Measurements from ENCODE around the gene FAM89B.

FAM89B gene

DNA sequence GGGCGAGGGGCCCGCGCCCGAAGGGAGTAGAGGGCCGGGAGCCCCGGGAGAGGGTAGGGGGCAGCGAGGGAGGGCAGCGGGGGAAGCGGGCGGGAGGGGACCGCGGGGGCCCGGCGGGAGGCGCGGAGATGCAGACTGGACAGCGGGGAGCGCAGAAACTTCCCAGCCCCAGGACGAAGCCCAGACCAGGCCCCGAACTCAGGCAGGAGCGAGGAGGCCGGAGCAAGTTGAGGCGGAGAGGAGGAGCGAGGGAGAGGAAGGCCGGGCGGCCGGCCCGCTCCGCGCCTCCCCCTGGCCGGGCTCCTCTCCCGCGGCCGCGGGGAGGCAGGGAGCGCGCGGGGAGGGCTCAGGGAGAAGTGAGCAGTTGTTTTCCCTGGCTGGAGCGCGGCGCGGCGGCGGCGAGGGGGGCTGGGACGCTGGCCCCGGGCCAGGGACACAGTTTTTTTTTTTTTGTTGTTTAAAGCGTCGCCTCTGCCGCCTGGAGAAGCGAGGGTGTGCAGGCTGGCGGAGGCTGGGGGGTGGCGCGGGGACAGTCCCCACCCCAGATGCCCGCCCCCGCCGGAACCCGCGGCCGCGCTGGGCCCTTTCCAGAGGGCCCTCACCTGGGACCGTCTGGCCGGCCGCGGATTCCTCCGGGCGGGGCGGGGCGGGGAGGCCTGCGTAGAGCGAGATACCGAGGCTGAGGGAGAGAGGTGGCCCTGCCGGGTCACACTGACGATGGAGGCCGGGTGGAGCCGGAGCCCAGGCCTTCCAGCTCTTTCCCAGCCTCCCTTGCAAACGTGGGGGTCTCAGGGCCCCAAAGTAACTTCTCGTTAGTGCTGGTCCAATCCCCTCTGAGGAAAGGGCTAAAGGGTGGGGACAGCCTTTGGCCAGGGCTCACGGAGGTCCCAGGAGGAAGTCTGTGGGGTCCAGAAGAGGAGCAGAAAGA lies 14.1 kb upstream of the FAM89B start, which contains the start of gene LTBP3:
TSS of gene LTBP3 (minus strand) at position 358 of the 928 bp plus-strand sequence. CDS start 400 bp downstream, outside the sequence.
- no peaks in the 10 kb centered on the region for H3K27me3 ChIP-seq (ENCODE audit: low read length)
- H3K79me2 ChIP-seq (ENCODE audit: insufficient read depth, low read length): no peaks in the 10 kb centered on the region
- TF ChIP-seq, protein P1, sequence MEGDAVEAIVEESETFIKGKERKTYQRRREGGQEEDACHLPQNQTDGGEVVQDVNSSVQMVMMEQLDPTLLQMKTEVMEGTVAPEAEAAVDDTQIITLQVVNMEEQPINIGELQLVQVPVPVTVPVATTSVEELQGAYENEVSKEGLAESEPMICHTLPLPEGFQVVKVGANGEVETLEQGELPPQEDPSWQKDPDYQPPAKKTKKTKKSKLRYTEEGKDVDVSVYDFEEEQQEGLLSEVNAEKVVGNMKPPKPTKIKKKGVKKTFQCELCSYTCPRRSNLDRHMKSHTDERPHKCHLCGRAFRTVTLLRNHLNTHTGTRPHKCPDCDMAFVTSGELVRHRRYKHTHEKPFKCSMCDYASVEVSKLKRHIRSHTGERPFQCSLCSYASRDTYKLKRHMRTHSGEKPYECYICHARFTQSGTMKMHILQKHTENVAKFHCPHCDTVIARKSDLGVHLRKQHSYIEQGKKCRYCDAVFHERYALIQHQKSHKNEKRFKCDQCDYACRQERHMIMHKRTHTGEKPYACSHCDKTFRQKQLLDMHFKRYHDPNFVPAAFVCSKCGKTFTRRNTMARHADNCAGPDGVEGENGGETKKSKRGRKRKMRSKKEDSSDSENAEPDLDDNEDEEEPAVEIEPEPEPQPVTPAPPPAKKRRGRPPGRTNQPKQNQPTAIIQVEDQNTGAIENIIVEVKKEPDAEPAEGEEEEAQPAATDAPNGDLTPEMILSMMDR (IDR thresholded peaks at IDR 0.05; ENCODE audit: insufficient read depth, low read length, poor library complexity, severe bottlenecking): no peak
- no peak for TF ChIP-seq EZH2phosphoT487 (conservative IDR thresholded peaks at IDR 0.05; ENCODE audit: low read length)
- H3F3A ChIP-seq (ENCODE audit: insufficient read depth): no peaks in the 10 kb centered on the region
- H3K9ac ChIP-seq (ENCODE audit: low read length): no peak within 1 kb of the TSS
- H3K9me3 ChIP-seq (ENCODE audit: insufficient read depth, low read length): no peaks in the 10 kb centered on the region
- peak within 1 kb of the TSS; percentile 13 for H3K4me2 ChIP-seq (ENCODE audit: low read depth, low read length, poor library complexity, severe bottlenecking)
- no peak within 1 kb of the TSS for H3K4me3 ChIP-seq (ENCODE audit: insufficient read depth, low read length, poor library complexity, severe bottlenecking)
- no peak within 1 kb of the TSS for H2AFZ ChIP-seq (ENCODE audit: low read depth, low read length, severe bottlenecking)
- H3K36me3 ChIP-seq (ENCODE audit: low read length): no peaks in the 10 kb centered on the region
- no peaks in the 10 kb centered on the region for H4K20me1 ChIP-seq (ENCODE audit: low read depth, low read length)
- H3K27ac ChIP-seq (ENCODE audit: low read depth, low read length): no peak within 1 kb of the TSS
- no peaks in the 10 kb centered on the region for H3K9me2 ChIP-seq (replicated peaks; ENCODE audit: insufficient read depth, low read length)

DNA sequence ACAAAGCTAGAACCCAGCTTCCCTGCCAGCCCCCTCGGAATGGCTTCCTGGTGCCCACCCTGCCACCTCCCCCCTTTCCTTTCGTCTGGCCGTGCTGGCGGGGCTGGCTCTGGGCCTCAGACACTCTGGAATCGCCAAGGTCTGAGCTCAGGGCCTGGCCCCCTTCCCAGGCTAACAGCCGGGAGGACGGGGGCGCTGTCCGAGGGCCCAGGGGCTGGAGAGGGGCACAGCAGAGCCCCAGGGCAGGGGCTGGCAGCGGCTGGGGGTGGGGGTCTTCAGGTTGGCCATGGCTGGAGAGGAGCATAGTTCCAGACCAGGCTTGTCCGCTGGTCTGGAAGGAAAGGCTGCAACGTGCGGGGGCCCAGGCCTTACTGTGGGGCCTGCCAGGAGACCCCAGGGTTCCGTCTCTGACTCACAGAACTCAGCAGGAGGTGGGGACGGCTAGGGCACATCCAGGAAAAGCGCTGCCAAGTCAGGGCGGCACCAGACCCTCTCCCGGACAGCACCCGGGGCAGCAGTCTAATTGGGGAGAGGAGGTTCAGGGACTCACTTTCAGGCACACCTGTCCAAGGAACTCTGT lies 13.3 kb upstream of the FAM89B start:
- no peak overlapping the region for H3K27ac ChIP-seq (ENCODE audit: low read depth, low read length)
- no peaks in the 10 kb centered on the region for H3K9me3 ChIP-seq (ENCODE audit: insufficient read depth, low read length)
- no peak overlapping the region for H3K9ac ChIP-seq (ENCODE audit: low read length)
- TF ChIP-seq, protein P1 (IDR thresholded peaks at IDR 0.05; ENCODE audit: insufficient read depth, low read length, poor library complexity, severe bottlenecking): no peak
- TF ChIP-seq EZH2phosphoT487 (conservative IDR thresholded peaks at IDR 0.05; ENCODE audit: low read length): no peak
- no peak overlapping the region for H3K4me3 ChIP-seq (ENCODE audit: insufficient read depth, low read length, poor library complexity, severe bottlenecking)
- H3F3A ChIP-seq (ENCODE audit: insufficient read depth): no peaks in the 10 kb centered on the region
- H3K9me2 ChIP-seq (replicated peaks; ENCODE audit: insufficient read depth, low read length): no peaks in the 10 kb centered on the region
- H3K27me3 ChIP-seq (ENCODE audit: low read length): no peaks in the 10 kb centered on the region
- H3K79me2 ChIP-seq (ENCODE audit: insufficient read depth, low read length): no peaks in the 10 kb centered on the region
- no peak overlapping the region for H3K4me2 ChIP-seq (ENCODE audit: low read depth, low read length, poor library complexity, severe bottlenecking)
- no peak overlapping the region for H2AFZ ChIP-seq (ENCODE audit: low read depth, low read length, severe bottlenecking)
- no peaks in the 10 kb centered on the region for H3K36me3 ChIP-seq (ENCODE audit: low read length)
- H4K20me1 ChIP-seq (ENCODE audit: low read depth, low read length): no peaks in the 10 kb centered on the region

DNA sequence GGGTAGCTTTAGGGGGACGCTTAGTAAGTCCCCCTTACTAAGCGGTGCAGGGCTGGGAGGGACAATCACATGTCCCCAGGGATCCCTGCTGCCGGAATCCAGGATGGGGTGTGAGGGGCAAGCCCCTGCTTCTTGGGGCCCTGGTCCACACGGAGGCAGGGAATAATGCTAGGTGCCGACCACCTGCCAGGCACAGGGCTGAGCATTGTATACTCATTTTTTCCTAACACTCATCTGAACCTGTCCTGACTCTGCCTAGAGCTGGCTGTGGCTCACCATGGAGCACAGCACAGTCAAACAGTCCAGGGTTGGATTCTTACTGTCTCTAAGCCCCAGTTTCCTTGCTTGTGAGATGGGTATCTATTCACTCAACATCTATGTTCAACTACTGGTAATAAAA lies 12.8 kb upstream of the FAM89B start:
- Histone ChIP-seq H3K27ac (ENCODE audit: low read depth, low read length) (no peak overlapping the region), H3K9me3 (ENCODE audit: insufficient read depth, low read length) (no peaks in the 10 kb centered on the region), H3K36me3 (ENCODE audit: low read length) (no peaks in the 10 kb centered on the region), H3F3A (ENCODE audit: insufficient read depth) (no peaks in the 10 kb centered on the region), H4K20me1 (ENCODE audit: low read depth, low read length) (no peaks in the 10 kb centered on the region), H3K4me2 (ENCODE audit: low read depth, low read length, poor library complexity, severe bottlenecking) (no peak overlapping the region), H3K9me2 (replicated peaks; ENCODE audit: insufficient read depth, low read length) (no peaks in the 10 kb centered on the region), H3K4me3 (ENCODE audit: insufficient read depth, low read length, poor library complexity, severe bottlenecking) (no peak overlapping the region), H2AFZ (ENCODE audit: low read depth, low read length, severe bottlenecking) (no peak overlapping the region), H3K27me3 (ENCODE audit: low read length) (no peaks in the 10 kb centered on the region), H3K79me2 (ENCODE audit: insufficient read depth, low read length) (no peaks in the 10 kb centered on the region), H3K9ac (ENCODE audit: low read length) (no peak overlapping the region)
- TF ChIP-seq EZH2phosphoT487 (conservative IDR thresholded peaks at IDR 0.05; ENCODE audit: low read length): no peak
- TF ChIP-seq, protein P1 (IDR thresholded peaks at IDR 0.05; ENCODE audit: insufficient read depth, low read length, poor library complexity, severe bottlenecking): no peak

Measured in SU-DHL-6 (cell line).